Thyroid gland (tissue), 4 donors: ENCODE data around the gene HOXA3.

Experiments used
- CTCF ChIP-seq, 6 experiments: fragments of 200-600 bp in 3 of 6; fragments of 450-650 bp in 3 of 6; sonication (generic) in 3 of 6; IDR thresholded peaks; one replicate each; pipeline ENCODE4 v1.5.1; 2016 to 2019; ENCODE audit warnings: antibody characterized with exemption in 6 of 6, mild to moderate bottlenecking in 2 of 6, inconsistent platforms in 1 of 6, moderate library complexity in 1 of 6
- POLR2A ChIP-seq, 2 donors: fragments of 450-650 bp; IDR thresholded peaks; one replicate each; pipeline ENCODE4 v1.6.1; 2017; ENCODE audit warnings: antibody characterized with exemption in 2 of 2, mild to moderate bottlenecking in 2 of 2, moderate library complexity in 1 of 2

- TF ChIP-seq CTCF (IDR thresholded peaks at IDR 0.05) (no peak), POLR2A (IDR thresholded peaks at IDR 0.05) (no peak)
Observed at GRCh38 chr7:27148756-27149641, 3.4 kb downstream of the HOXA3 start.
